22Rv1 (cell line): ENCODE measurements around the gene IPO11.
A peak's percentile ranks its signal among the peaks of the same experiment; 100 is the strongest.

Experiments
- H3K27ac ChIP-seq: fragments of 450-650 bp; 2 replicates; pipeline ENCODE4 v1.5.1; 2017
- ZFX ChIP-seq: fragments of 450-650 bp; IDR thresholded peaks from 2 replicates; pipeline ENCODE4 v1.6.1; 2017; ENCODE audit warnings: antibody characterized with exemption, borderline replicate concordance
- TF ChIP-seq, protein P1 (sequence below): fragments of 450-650 bp; IDR thresholded peaks from 2 replicates; pipeline ENCODE4 v1.5.1; 2017; ENCODE audit warnings: mild to moderate bottlenecking

IPO11 gene

DNA sequence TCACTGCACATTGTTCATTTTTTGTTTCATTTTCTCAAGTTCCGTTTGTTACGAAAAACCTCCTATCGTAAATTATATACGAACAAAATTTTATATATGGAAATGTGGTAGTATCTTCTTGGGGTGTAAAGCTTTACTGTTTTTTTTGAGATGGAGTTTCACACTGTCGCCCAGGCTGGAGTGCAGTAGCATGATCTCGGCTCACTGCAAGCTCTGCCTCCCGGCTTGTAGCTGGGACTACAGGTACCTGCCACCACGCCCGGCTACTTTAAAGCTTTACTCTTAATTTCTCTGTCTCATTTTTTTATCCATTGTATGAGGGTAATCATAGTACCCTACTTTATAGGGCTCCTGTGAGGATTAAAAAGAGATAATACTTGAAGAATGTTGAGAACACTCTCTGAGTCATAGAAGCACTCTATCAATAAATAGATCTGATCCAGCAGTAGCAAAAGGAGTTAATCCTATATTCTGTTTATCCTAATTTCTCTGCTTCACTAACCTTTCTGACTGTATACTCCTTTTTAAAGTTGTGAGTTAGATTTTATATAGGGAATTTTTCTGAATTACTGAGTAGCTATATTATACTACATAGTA lies 160.5 kb downstream of the IPO11 start:
- no peak overlapping the region for H3K27ac ChIP-seq
- TF ChIP-seq, protein P1, sequence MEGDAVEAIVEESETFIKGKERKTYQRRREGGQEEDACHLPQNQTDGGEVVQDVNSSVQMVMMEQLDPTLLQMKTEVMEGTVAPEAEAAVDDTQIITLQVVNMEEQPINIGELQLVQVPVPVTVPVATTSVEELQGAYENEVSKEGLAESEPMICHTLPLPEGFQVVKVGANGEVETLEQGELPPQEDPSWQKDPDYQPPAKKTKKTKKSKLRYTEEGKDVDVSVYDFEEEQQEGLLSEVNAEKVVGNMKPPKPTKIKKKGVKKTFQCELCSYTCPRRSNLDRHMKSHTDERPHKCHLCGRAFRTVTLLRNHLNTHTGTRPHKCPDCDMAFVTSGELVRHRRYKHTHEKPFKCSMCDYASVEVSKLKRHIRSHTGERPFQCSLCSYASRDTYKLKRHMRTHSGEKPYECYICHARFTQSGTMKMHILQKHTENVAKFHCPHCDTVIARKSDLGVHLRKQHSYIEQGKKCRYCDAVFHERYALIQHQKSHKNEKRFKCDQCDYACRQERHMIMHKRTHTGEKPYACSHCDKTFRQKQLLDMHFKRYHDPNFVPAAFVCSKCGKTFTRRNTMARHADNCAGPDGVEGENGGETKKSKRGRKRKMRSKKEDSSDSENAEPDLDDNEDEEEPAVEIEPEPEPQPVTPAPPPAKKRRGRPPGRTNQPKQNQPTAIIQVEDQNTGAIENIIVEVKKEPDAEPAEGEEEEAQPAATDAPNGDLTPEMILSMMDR = no peak
- TF ChIP-seq ZFX = no peak

- H3K27ac ChIP-seq = no peak overlapping the region
- TF ChIP-seq, protein P1 = no peak
- TF ChIP-seq ZFX = no peak
These were observed 162.0 kb downstream of the IPO11 start for GRCh38 chr5:62574599-62574998.

GRCh38 chr5:62575066-62575465 lies 162.5 kb downstream of the IPO11 start:
- TF ChIP-seq, protein P1 = no peak
- TF ChIP-seq ZFX = no peak
- H3K27ac ChIP-seq = no peak overlapping the region; the same call in 1 of the 2 replicates

DNA sequence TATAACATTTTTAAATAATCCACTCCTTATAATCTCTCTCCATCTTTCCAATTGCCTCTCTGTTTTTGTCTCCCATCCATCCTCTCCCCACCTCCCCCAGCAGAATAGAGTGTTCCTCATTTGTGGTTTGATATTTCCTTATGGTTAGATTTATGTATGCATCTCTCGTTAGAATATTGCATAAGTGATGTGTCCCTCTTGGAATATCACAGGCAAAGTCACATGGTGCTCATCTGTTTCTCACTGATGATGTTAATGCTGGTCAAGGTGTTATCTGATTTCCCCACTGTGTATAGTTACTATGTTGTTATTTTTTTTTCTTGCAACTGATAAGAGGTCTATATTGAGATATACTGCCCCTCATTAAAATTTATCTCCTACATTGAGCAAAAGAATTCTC lies 162.9 kb downstream of the IPO11 start:
- H3K27ac ChIP-seq = peak overlapping the region; percentile 16; the same call in 1 of the 2 replicates
- no peak for TF ChIP-seq ZFX
- TF ChIP-seq, protein P1 = no peak

DNA sequence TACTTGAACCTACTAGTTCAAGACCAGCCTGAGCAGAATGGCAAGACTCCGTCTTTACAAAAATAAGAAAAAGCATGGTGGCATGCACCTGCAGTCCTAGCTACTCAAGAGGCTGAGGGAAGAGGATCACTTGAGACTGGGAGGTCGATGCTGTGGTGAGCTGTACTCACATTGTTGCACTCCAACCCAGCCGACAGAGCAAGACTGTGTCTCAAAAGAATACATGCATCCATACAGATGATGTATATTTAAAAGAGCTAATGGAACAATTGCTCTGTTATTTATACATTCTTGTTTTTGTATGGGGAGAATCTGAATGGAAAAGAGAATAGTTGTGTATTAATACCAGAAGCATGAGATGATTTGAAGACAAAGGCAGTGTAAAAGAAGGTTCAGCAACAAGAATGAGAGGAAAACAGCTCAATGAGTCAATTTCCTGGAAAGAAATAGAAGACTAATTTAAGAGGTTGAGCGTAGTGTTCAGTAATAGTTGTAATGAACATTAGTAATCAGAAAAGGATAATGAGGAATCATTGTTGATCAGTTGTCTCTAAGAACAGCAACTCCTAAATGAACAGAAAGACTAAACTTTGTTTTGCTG lies 164.1 kb downstream of the IPO11 start:
- no peak for TF ChIP-seq ZFX
- TF ChIP-seq, protein P1 = no peak
- peak overlapping the region; percentile 16; the same call in 1 of the 2 replicates for H3K27ac ChIP-seq

GRCh38 chr5:62577488-62577887 lies 164.9 kb downstream of the IPO11 start:
- TF ChIP-seq, protein P1 = no peak
- no peak for TF ChIP-seq ZFX
- H3K27ac ChIP-seq = no peak overlapping the region

DNA sequence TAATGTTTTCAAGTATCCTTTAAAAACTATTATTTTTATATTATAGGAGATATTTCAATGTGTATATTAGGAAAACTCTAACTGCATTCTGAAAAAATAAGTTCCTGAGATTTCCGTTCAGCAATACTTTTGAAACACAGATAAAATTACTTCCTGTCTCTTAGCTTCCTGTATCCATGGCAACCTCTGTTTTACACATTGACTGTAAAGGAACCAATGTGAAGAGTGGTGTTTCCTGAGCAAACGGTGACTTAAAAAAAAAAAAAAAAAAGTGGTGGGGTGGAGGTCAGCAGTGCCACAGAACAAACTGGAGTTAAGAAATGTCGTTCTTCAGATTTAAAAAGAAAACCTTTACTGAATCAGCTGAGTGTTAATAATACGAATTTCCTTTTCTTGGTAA lies 166.0 kb downstream of the IPO11 start, which contains the start of gene LRRC70:
Gene LRRC70, plus strand, starts transcription at position 280 of the 400 bp plus-strand sequence. CDS start 620 bp downstream, outside the sequence.
- H3K27ac ChIP-seq = no peak within 1 kb of the TSS
- TF ChIP-seq ZFX = no peak
- TF ChIP-seq, protein P1 = no peak
